K562 (cell line): ENCODE results near the gene SYT8. TPM values are rescaled to one million over a fixed set of nuclear protein-coding genes. Genes with fewer than 3 reads are reported as not detected.

Experiments
- ATAC-seq: fragments of 200-7000 bp; cut with Tn5 transposase; 3 replicates; pipeline ENCODE4 v1.9.1; 2020; ENCODE audit warnings: moderate library complexity
- BruUV-seq: library from RNA; stranded (reverse); fragments of 400-500 nt; replicated peaks from 2 replicates; lab custom pipeline; 2021; lab: Mats Ljungman, UMichigan
- CTCF ChIA-PET: fragments of 300-600 bp; formaldehyde crosslinking; extraction: SDS; loops from one replicate; lab custom pipeline; 2021; ENCODE audit warnings: low intra/inter-chr PET ratio; lab: Yijun Ruan, JAX
- POLR2A ChIA-PET: fragments of 300-600, 350-650 bp; sonication (Branson Sonifier 250); formaldehyde crosslinking; extraction: SDS; loops from one replicate; lab custom pipeline; 2021; ENCODE audit warnings: antibody characterized with exemption, inconsistent platforms; lab: Yijun Ruan, JAX
- DNase-seq, 4 experiments: peaks; one replicate each; pipeline versions ENCODE4 v3.0.0 to v3.0.0-alpha.2; 2011 to 2018; ENCODE audit warnings: low spot score in 3 of 4, mixed read lengths in 3 of 4; ENCODE audit errors: extremely low read depth in 1 of 4
- FAIRE-seq: peaks from 2 replicates; lab custom pipeline; 2011; peaks lifted over from hg19 to GRCh38; lab: Jason Lieb, UNC
- H2AFZ ChIP-seq: 2 replicates; pipeline ENCODE4 v1.6.0; 2011; ENCODE audit warnings: low read depth, low read length, control low read depth, inconsistent platforms
- H3K27ac ChIP-seq: fragments of 200-600 bp; 3 replicates; pipeline ENCODE4 v1.8.0; 2011; ENCODE audit warnings: low read depth, mild to moderate bottlenecking, control low read depth, inconsistent platforms, low read length, moderate library complexity, mixed read lengths; ENCODE audit errors: extremely low read depth
- H3K27me3 ChIP-seq, 2 experiments: fragments of 300-600 bp in 1 of 2; 2 replicates in 1 of 2; 3 replicates in 1 of 2; pipeline versions ENCODE4 v1.6.0 to v1.8.0; 2011; ENCODE audit warnings: inconsistent platforms in 2 of 2, low read length in 2 of 2, mild to moderate bottlenecking in 1 of 2, mixed read lengths in 1 of 2, moderate library complexity in 1 of 2; ENCODE audit not compliant: control insufficient read depth in 2 of 2, insufficient read depth in 2 of 2
- H3K36me3 ChIP-seq: fragments of 300-600 bp; 3 replicates; pipeline ENCODE4 v1.8.0; 2011; ENCODE audit warnings: mild to moderate bottlenecking, low read length, inconsistent platforms; ENCODE audit not compliant: control insufficient read depth, insufficient read depth
- H3K4me1 ChIP-seq, 2 experiments: fragments of 200-600 bp in 1 of 2; replicated peaks in 1 of 2; 2 replicates in 1 of 2; 3 replicates in 1 of 2; pipeline versions ENCODE4 v1.5.1 to v1.8.0; 2011; ENCODE audit warnings: inconsistent platforms in 2 of 2, low read length in 2 of 2, mild to moderate bottlenecking in 1 of 2, mixed read lengths in 1 of 2, moderate library complexity in 1 of 2; ENCODE audit not compliant: control insufficient read depth in 2 of 2, insufficient read depth in 2 of 2
- H3K4me2 ChIP-seq: 2 replicates; pipeline ENCODE4 v1.6.1; 2011; ENCODE audit warnings: low read length, control low read depth, inconsistent platforms, mixed read lengths; ENCODE audit not compliant: insufficient read depth
- H3K4me3 ChIP-seq: fragments of 200-600 bp; sonication (generic), shearing (Covaris generic); 2 replicates; pipeline ENCODE4 v1.5.1; 2016; ENCODE audit warnings: control low read depth, inconsistent platforms
- H3K79me2 ChIP-seq: fragments of 200-600 bp; 3 replicates; pipeline ENCODE4 v1.8.0; 2011; ENCODE audit warnings: low read length, inconsistent platforms; ENCODE audit not compliant: control insufficient read depth, insufficient read depth
- H3K9ac ChIP-seq, 2 experiments: 2 replicates each; pipeline versions ENCODE4 v1.6.0 to v1.6.1; 2011; ENCODE audit warnings: low read depth in 2 of 2, low read length in 2 of 2, control low read depth in 1 of 2, inconsistent platforms in 1 of 2, mild to moderate bottlenecking in 1 of 2, mixed read lengths in 1 of 2; ENCODE audit not compliant: insufficient read depth in 1 of 2
- H3K9me1 ChIP-seq: one replicate; pipeline ENCODE4 v1.6.0; 2011; ENCODE audit warnings: inconsistent platforms, mild to moderate bottlenecking, low read length, moderate library complexity; ENCODE audit not compliant: control insufficient read depth, insufficient read depth
- H3K9me3 ChIP-seq: replicated peaks from 2 replicates; pipeline ENCODE4 v1.5.1; 2011; ENCODE audit warnings: low read depth, low read length, inconsistent platforms; ENCODE audit not compliant: control insufficient read depth, insufficient read depth
- H4K20me1 ChIP-seq: replicated peaks from 2 replicates; pipeline ENCODE4 v1.6.1; 2011; ENCODE audit warnings: low read length, inconsistent platforms, mixed read lengths; ENCODE audit not compliant: control insufficient read depth, insufficient read depth
- CTBP1 ChIP-seq: fragments of 450-650 bp; IDR thresholded peaks from 2 replicates; pipeline ENCODE4 v1.6.1; 2016; ENCODE audit warnings: borderline replicate concordance
- EP300 ChIP-seq: IDR thresholded peaks from 2 replicates; pipeline ENCODE4 v1.6.1; 2012; ENCODE audit warnings: low read length, improper control_type of control experiment
- GATAD2A ChIP-seq: fragments of 450-650 bp; IDR thresholded peaks from 2 replicates; pipeline ENCODE4 v1.6.1; 2017
- NCOA6 ChIP-seq: fragments of 450-650 bp; IDR thresholded peaks from 2 replicates; pipeline ENCODE4 v1.6.1; 2017; ENCODE audit warnings: mild to moderate bottlenecking
- NFIC ChIP-seq: fragments of 450-650 bp; IDR thresholded peaks from 2 replicates; pipeline ENCODE4 v1.6.1; 2017; ENCODE audit warnings: mild to moderate bottlenecking, inconsistent platforms
- PCBP2 ChIP-seq: fragments of 200-400 bp; formaldehyde crosslinking; IDR thresholded peaks from 2 replicates; pipeline ENCODE4 v1.6.1; 2018; ENCODE audit warnings: low read length, low read depth, mild to moderate bottlenecking, moderate library complexity; ENCODE audit not compliant: poor library complexity, severe bottlenecking
- POLR2AphosphoS2 ChIP-seq: IDR thresholded peaks from 2 replicates; pipeline ENCODE4 v1.6.1; 2012; ENCODE audit warnings: low read length, improper control_type of control experiment
- RAD51 ChIP-seq: fragments of 450-650 bp; IDR thresholded peaks from 2 replicates; pipeline ENCODE4 v1.7.1; 2016; ENCODE audit warnings: low read depth, mild to moderate bottlenecking, borderline replicate concordance
- TBP ChIP-seq: optimal IDR thresholded peaks from 2 replicates; pipeline ENCODE3; 2011; ENCODE audit warnings: low read depth, low read length, improper control_type of control experiment
- TCF7 ChIP-seq: sonication (generic); IDR thresholded peaks from 2 replicates; pipeline ENCODE4 v1.6.1; 2016; ENCODE audit warnings: antibody characterized with exemption, borderline replicate concordance
- ZC3H8 ChIP-seq: fragments of 450-650 bp; IDR thresholded peaks from 2 replicates; pipeline ENCODE4 v1.6.1; 2017
- ZKSCAN8 ChIP-seq: fragments of 200-800 bp; sonication (Bioruptor generic); IDR thresholded peaks from 2 replicates; pipeline ENCODE4 v1.6.1; 2016; ENCODE audit warnings: missing genetic modification characterization, missing compliant biosample characterization
- WGBS: fragments of 100-300 bp; shearing (Covaris generic); methylation state at CpG from one replicate; pipeline ENCODE4 v1.1.6; 2016; ENCODE audit warnings: low coverage, mixed read lengths; ENCODE audit not compliant: insufficient coverage; ENCODE audit errors: missing lambda C conversion rate; 5-methylcytosine and 5-hydroxymethylcytosine counted together
- in situ Hi-C: fragments of 300-500 bp; cut with MboI; formaldehyde crosslinking; loops from 4 replicates; pipeline ENCODE4 v1.15.0; 2018; ENCODE audit warnings: inconsistent platforms, mixed read lengths
- intact Hi-C: fragments of 100-400 bp; cut with micrococcal nuclease; formaldehyde crosslinking; loops from 2 replicates; pipeline ENCODE4 v1.14.2; 2022
- polyA plus RNA-seq, 8 experiments: library from polyadenylated mRNA; depleted of rRNA in 4 of 8; stranded (reverse) in 5 of 8; unstranded in 3 of 8; fragments of >200 nt; fragmentation: Nextera tagmentation in 2 of 8; fragmentation: Illumina TruSeq in 1 of 8; extraction: Ambion mirVana in 2 of 8; extraction: Trizol in 1 of 8; gene quantifications; 2 replicates each; pipeline versions ENCODE4 v1.2.1 to v1.2.3, GENCODE V29; 2011 to 2014; ENCODE audit warnings: inconsistent platforms in 1 of 8, missing spikeins in 1 of 8
- total RNA-seq, 7 experiments: library from RNA; depleted of rRNA in 6 of 7; stranded (reverse); fragments of >200 nt in 6 of 7; fragmentation: Illumina TruSeq in 2 of 7; extraction: Trizol in 2 of 7; gene quantifications; 2 replicates each; pipeline versions ENCODE4 v1.2.1 to v1.2.3, GENCODE V29; 2011 to 2021; ENCODE audit warnings: low replicate concordance in 1 of 7
- TF ChIP-seq, protein P1 (sequence below): IDR thresholded peaks from 2 replicates; pipeline ENCODE4 v1.6.1; 2012; ENCODE audit warnings: low read depth, low read length, improper control_type of control experiment, borderline replicate concordance
- TF ChIP-seq, protein P2 (sequence below): fragments of 250-450 bp; sonication (Bioruptor Pico); IDR thresholded peaks from 2 replicates; pipeline ENCODE4 v1.4.0; 2020; ENCODE audit warnings: mild to moderate bottlenecking
- TF ChIP-seq, protein P3 (sequence below): sonication (generic); formaldehyde crosslinking; IDR thresholded peaks from 2 replicates; pipeline ENCODE4 v1.9.0; 2022; ENCODE audit warnings: mild to moderate bottlenecking, missing genetic modification reagents
- TF ChIP-seq, protein P4 (sequence below): fragments of 450-650 bp; IDR thresholded peaks from one replicate; pipeline ENCODE4 v1.6.1; 2018; ENCODE audit warnings: mild to moderate bottlenecking, moderate library complexity; ENCODE audit not compliant: partially characterized antibody
- TF ChIP-seq, protein P5 (sequence below): fragments of 450-650 bp; IDR thresholded peaks from 2 replicates; pipeline ENCODE4 v1.6.1; 2016; ENCODE audit warnings: mild to moderate bottlenecking

The SYT8 gene
- total and polyA plus RNA-seq, 9 of the 15 experiments (the other 6 are each of a cell fraction or from before 2014, with no cell fraction given): not detected

DNA sequence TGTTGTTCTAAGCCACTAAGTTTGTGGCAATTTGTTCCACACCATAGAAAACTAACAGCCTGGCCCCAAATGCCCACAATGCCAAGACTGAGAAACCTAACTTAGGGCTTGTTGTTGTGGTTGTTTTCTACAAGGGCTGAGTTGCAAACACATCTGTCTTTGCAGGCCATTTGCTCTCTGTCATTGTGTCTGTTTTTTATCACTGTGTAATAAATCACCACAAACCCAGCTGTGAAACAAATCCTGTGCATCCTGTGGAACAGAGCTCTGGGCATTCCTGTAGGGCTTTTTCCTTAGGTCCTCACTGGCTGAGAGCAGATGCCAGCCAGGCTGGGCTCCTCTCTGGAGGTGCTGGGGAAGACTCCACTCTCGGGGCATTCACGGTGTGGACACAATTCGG lies 15.7 kb upstream of the SYT8 start:
- 0% methylated on average over 2 of the region's 3 CpGs for WGBS
- no peak for ATAC-seq
- TF ChIP-seq GATAD2A (no peak), ZKSCAN8 (no peak), CTBP1 (no peak), POLR2AphosphoS2 (no peak), PCBP2 (no peak), RAD51 (no peak), TBP (no peak), NFIC (no peak), ZC3H8 (no peak), NCOA6 (no peak), EP300 (no peak), TCF7 (no peak)
- TF ChIP-seq, protein P1, sequence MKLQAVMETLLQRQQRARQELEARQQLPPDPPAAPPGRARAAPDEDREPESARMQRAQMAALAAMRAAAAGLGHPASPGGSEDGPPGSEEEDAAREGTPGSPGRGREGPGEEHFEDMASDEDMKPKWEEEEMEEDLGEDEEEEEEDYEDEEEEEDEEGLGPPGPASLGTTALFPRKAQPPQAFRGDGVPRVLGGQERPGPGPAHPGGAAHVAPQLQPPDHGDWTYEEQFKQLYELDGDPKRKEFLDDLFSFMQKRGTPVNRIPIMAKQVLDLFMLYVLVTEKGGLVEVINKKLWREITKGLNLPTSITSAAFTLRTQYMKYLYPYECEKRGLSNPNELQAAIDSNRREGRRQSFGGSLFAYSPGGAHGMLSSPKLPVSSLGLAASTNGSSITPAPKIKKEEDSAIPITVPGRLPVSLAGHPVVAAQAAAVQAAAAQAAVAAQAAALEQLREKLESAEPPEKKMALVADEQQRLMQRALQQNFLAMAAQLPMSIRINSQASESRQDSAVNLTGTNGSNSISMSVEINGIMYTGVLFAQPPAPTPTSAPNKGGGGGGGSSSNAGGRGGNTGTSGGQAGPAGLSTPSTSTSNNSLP: no peak
- TF ChIP-seq, protein P2, sequence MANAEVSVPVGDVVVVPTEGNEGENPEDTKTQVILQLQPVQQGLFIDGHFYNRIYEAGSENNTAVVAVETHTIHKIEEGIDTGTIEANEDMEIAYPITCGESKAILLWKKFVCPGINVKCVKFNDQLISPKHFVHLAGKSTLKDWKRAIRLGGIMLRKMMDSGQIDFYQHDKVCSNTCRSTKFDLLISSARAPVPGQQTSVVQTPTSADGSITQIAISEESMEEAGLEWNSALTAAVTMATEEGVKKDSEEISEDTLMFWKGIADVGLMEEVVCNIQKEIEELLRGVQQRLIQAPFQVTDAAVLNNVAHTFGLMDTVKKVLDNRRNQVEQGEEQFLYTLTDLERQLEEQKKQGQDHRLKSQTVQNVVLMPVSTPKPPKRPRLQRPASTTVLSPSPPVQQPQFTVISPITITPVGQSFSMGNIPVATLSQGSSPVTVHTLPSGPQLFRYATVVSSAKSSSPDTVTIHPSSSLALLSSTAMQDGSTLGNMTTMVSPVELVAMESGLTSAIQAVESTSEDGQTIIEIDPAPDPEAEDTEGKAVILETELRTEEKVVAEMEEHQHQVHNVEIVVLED (CRISPR knock-in tag): no peak
- TF ChIP-seq, protein P3, sequence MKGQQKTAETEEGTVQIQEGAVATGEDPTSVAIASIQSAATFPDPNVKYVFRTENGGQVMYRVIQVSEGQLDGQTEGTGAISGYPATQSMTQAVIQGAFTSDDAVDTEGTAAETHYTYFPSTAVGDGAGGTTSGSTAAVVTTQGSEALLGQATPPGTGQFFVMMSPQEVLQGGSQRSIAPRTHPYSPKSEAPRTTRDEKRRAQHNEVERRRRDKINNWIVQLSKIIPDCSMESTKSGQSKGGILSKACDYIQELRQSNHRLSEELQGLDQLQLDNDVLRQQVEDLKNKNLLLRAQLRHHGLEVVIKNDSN (CRISPR knock-in tag): no peak
- TF ChIP-seq, protein P4, sequence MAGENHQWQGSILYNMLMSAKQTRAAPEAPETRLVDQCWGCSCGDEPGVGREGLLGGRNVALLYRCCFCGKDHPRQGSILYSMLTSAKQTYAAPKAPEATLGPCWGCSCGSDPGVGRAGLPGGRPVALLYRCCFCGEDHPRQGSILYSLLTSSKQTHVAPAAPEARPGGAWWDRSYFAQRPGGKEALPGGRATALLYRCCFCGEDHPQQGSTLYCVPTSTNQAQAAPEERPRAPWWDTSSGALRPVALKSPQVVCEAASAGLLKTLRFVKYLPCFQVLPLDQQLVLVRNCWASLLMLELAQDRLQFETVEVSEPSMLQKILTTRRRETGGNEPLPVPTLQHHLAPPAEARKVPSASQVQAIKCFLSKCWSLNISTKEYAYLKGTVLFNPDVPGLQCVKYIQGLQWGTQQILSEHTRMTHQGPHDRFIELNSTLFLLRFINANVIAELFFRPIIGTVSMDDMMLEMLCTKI: no peak
- TF ChIP-seq, protein P5, sequence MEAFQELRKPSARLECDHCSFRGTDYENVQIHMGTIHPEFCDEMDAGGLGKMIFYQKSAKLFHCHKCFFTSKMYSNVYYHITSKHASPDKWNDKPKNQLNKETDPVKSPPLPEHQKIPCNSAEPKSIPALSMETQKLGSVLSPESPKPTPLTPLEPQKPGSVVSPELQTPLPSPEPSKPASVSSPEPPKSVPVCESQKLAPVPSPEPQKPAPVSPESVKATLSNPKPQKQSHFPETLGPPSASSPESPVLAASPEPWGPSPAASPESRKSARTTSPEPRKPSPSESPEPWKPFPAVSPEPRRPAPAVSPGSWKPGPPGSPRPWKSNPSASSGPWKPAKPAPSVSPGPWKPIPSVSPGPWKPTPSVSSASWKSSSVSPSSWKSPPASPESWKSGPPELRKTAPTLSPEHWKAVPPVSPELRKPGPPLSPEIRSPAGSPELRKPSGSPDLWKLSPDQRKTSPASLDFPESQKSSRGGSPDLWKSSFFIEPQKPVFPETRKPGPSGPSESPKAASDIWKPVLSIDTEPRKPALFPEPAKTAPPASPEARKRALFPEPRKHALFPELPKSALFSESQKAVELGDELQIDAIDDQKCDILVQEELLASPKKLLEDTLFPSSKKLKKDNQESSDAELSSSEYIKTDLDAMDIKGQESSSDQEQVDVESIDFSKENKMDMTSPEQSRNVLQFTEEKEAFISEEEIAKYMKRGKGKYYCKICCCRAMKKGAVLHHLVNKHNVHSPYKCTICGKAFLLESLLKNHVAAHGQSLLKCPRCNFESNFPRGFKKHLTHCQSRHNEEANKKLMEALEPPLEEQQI: no peak

More for the DNA sequence above, 15.7 kb upstream of the SYT8 start:
- ChIA-PET CTCF (no interaction called here), POLR2A (interaction anchor here (0.7 kb wide), 1 partner anchor 253 kb away, joined by 3 read pairs; no protein-coding TSS in a partner anchor)
- in situ Hi-C loops: no loop called here
- H2AFZ ChIP-seq: no peak overlapping the region
- H3K27ac ChIP-seq: no peak overlapping the region
- H4K20me1 ChIP-seq: no peaks in the 10 kb centered on the region
- H3K9ac ChIP-seq: no peak overlapping the region
- H3K79me2 ChIP-seq: no peaks in the 10 kb centered on the region
- peaks cover 0 to 4% of the 10 kb centered on the region in 2 experiments; a peak in 1 of 5 replicates for H3K4me1 ChIP-seq
- no peaks in the 10 kb centered on the region for H3K9me1 ChIP-seq
- H3K4me2 ChIP-seq: no peak overlapping the region
- no TSS peak for BruUV-seq
- no peak for DNase-seq
- H3K36me3 ChIP-seq: no peaks in the 10 kb centered on the region
- H3K4me3 ChIP-seq: no peak overlapping the region
- intact Hi-C loops: no loop called here
- FAIRE-seq: no peak
- no peaks in the 10 kb centered on the region for H3K9me3 ChIP-seq
- peaks cover 9 to 27% of the 10 kb centered on the region in 2 experiments; a peak in 3 of 5 replicates for H3K27me3 ChIP-seq
